GM19099 (cell line): ENCODE measurements around the gene COQ8B.

Experiments used
- POLR2A ChIP-seq: IDR thresholded peaks from 3 replicates; pipeline ENCODE4 v1.6.1; 2011; ENCODE audit warnings: low read depth; ENCODE audit not compliant: insufficient read length; ENCODE audit errors: extremely low read depth

The COQ8B gene

DNA sequence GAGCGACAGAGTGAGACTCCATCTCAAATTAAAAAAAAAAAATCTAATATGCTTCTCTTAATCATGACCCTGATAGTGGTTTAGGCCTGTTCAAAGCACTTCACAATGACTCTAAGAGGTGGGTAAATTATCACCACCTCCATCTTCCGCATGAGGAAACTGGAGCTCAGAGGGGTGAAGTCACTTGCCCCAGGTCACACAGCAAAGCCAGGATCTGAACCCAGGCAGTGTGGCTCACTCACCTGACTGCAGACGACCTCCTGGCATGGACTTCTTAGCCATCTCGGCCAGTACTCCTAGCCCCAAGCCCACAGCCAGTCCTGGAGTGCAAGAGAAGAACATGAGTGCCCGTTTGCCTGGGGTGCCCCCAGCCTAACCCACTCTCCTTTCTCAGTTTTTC, 6.9 kb downstream of the COQ8B start:
- TF ChIP-seq POLR2A, result no peak

GRCh38 chr19:40707615-40708014, 9.1 kb downstream of the COQ8B start:
- TF ChIP-seq POLR2A, result no peak

GRCh38 chr19:40705950-40706619, 10.6 kb downstream of the COQ8B start:
- no peak for TF ChIP-seq POLR2A

DNA sequence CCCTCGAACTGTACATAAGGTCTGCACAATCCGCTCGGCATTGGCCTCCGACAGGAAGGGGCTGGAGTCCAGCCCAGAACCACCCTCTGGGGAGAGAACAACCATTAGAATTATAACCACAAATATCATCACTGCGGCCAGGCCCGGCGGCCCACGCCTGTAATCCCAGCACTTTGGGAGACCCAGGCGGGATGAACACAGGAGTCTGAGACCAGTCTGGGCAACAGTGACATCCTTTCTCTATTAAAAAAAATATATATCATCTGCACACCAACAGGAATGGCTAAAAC, 11.4 kb downstream of the COQ8B start:
- no peak for TF ChIP-seq POLR2A

GRCh38 chr19:40704491-40705361, 12.0 kb downstream of the COQ8B start:
- TF ChIP-seq POLR2A, result no peak

DNA sequence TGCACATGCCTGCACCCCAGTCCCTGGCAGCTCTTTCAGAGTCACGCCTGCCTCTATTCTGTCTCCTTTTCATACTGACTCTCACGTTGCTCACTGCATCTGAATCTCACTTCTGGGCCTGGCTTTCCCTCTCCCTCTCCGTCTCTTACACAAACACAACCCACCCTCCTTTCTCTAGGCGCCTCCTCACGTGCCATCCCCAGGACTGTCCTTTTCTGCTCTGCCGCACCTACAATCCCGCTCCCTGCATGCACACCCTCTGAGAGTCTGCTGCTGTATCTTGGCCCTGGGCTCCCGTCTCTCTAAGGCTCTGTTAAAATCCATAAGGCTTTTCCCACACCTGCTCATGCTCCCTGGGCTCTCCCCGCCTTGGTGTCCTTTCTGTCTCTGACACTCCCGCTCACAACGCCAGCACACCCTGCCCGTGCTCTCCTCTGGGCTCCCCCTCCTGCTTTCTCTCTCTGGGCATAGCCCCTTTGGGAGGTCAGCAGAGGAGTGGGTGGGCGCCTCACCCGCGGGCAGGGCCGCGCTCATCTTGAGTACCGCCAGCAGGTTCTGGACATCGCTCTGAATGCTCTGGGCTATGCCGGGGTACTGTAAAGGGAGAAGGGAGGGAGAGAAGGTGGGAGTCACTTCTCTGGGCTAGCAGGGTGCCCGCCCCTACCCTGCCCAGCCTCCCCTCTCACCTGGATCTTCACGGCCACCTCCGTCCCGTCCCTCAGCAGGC, 13.5 kb downstream of the COQ8B start:
- TF ChIP-seq POLR2A, result no peak

- no peak for TF ChIP-seq POLR2A
Observed at GRCh38 chr19:40702337-40703012, 14.2 kb downstream of the COQ8B start.

GRCh38 chr19:40701758-40702157, 14.9 kb downstream of the COQ8B start:
- no peak for TF ChIP-seq POLR2A

- no peak for TF ChIP-seq POLR2A
Observed at GRCh38 chr19:40700083-40700482, 16.6 kb downstream of the COQ8B start.

GRCh38 chr19:40697007-40697406, 19.7 kb downstream of the COQ8B start:
- TF ChIP-seq POLR2A, result no peak

DNA sequence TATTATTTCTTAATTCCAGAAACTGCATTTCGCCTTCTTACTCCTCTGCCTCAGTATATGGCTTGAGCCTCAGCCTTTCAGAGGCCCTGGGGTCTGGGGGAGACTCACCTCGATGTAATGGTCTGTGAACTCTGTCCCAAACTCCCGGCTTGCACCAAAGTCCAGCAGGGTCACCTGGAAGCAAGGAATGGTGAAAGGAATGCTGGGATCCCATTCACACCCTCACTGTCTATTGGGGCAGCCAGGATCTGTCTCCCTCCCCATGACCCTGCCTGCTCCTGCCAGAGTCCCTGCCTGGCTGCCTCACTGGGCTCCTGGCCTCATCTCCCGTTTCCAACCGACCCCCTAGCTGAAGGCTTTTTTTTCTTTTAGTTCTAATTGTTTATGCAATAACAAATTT, 20.8 kb downstream of the COQ8B start:
- TF ChIP-seq POLR2A, result no peak

GRCh38 chr19:40693896-40694295, 22.8 kb downstream of the COQ8B start:
- TF ChIP-seq POLR2A, result no peak

GRCh38 chr19:40693150-40693788, 23.4 kb downstream of the COQ8B start:
- TF ChIP-seq POLR2A, result no peak

GRCh38 chr19:40692212-40692551, 24.5 kb downstream of the COQ8B start:
- TF ChIP-seq POLR2A, result no peak
